ENCODE results near the gene MRPL4.

GRCh38 chr19:10243606-10244005 lies 8.4 kb upstream of the MRPL4 start:
- TF ChIP-seq POLR2A (IDR thresholded peaks at IDR 0.05), result no peak
- no peak for TF ChIP-seq EP300 (IDR thresholded peaks at IDR 0.05)
- TF ChIP-seq POLR2AphosphoS5 (IDR thresholded peaks at IDR 0.05), result no peak
